Nephron (organoid): Measurements from ENCODE around the gene INHBC.

Experiments used
- H3K27ac Mint-ChIP-seq, 3 experiments: 2 replicates each; pipeline ENCODE4 v1.8.0; 2020; ENCODE audit warnings: mixed read lengths in 3 of 3, mild to moderate bottlenecking in 2 of 3, moderate library complexity in 1 of 3
- H3K27me3 Mint-ChIP-seq: 2 replicates; pipeline ENCODE4 v1.8.0; 2021; ENCODE audit warnings: low read depth, mild to moderate bottlenecking, moderate library complexity, mixed read lengths
- H3K36me3 Mint-ChIP-seq: 2 replicates; pipeline ENCODE4 v1.8.0; 2020; ENCODE audit warnings: low read depth, mixed read lengths
- H3K4me1 Mint-ChIP-seq: 2 replicates; pipeline ENCODE4 v1.8.0; 2020; ENCODE audit warnings: mixed read lengths
- H3K4me3 Mint-ChIP-seq, 3 experiments: 2 replicates each; pipeline ENCODE4 v1.8.0; 2020; ENCODE audit warnings: mild to moderate bottlenecking in 3 of 3, mixed read lengths in 3 of 3, moderate library complexity in 2 of 3
- H3K9me3 Mint-ChIP-seq: 2 replicates; pipeline ENCODE4 v1.8.0; 2020; ENCODE audit warnings: mixed read lengths
- TF ChIP-seq, protein P1 (sequence below), 3 experiments: fragments of 200-600 bp; sonication (generic); IDR thresholded peaks; one replicate each; pipeline ENCODE4 v1.5.0; 2021; ENCODE audit warnings: antibody characterized with exemption in 3 of 3; ENCODE audit not compliant: unreplicated experiment in 3 of 3

Gene INHBC

DNA sequence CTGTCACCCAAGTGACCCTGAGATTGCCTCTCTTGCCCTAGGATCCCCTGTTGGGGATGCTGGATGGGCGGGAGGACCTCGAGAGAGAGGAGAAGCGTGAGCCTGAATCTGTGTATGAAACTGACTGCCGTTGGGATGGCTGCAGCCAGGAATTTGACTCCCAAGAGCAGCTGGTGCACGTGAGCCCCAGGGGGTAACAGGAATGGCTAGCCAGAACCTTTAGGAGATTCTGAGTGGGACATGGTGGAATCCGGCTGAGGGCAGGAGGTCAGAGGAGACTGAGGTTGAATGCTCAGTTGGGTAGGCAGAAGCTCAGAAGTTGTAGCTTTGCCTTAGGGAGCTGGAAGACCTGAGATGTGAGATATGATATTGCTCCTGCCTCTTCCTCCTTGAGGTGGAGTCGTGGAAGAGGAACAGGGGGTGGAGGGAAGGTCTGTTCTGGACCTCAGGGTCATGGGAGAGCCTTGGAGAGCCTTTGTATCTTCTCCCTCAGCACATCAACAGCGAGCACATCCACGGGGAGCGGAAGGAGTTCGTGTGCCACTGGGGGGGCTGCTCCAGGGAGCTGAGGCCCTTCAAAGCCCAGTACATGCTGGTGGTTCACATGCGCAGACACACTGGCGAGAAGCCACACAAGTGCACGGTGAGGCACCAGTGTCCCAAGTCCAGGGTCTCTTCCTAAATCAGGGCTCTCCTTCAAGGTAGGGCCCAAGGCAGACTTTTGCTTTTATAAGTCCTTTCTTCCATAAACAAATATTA, 31.3 kb downstream of the INHBC start:
- Mint-ChIP-seq H3K4me1 (peaks cover 12% of the 10 kb centered on the region), H3K27me3 (peaks cover 43% of the 10 kb centered on the region), H3K9me3 (no peaks in the 10 kb centered on the region), H3K27ac (no peak overlapping the region), H3K36me3 (peaks cover 20% of the 10 kb centered on the region), H3K4me3 (no peak overlapping the region)
- TF ChIP-seq, protein P1, sequence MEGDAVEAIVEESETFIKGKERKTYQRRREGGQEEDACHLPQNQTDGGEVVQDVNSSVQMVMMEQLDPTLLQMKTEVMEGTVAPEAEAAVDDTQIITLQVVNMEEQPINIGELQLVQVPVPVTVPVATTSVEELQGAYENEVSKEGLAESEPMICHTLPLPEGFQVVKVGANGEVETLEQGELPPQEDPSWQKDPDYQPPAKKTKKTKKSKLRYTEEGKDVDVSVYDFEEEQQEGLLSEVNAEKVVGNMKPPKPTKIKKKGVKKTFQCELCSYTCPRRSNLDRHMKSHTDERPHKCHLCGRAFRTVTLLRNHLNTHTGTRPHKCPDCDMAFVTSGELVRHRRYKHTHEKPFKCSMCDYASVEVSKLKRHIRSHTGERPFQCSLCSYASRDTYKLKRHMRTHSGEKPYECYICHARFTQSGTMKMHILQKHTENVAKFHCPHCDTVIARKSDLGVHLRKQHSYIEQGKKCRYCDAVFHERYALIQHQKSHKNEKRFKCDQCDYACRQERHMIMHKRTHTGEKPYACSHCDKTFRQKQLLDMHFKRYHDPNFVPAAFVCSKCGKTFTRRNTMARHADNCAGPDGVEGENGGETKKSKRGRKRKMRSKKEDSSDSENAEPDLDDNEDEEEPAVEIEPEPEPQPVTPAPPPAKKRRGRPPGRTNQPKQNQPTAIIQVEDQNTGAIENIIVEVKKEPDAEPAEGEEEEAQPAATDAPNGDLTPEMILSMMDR (IDR thresholded peaks at IDR 0.05; ENCODE audit: unreplicated experiment in 3 of 3) = no peak

DNA sequence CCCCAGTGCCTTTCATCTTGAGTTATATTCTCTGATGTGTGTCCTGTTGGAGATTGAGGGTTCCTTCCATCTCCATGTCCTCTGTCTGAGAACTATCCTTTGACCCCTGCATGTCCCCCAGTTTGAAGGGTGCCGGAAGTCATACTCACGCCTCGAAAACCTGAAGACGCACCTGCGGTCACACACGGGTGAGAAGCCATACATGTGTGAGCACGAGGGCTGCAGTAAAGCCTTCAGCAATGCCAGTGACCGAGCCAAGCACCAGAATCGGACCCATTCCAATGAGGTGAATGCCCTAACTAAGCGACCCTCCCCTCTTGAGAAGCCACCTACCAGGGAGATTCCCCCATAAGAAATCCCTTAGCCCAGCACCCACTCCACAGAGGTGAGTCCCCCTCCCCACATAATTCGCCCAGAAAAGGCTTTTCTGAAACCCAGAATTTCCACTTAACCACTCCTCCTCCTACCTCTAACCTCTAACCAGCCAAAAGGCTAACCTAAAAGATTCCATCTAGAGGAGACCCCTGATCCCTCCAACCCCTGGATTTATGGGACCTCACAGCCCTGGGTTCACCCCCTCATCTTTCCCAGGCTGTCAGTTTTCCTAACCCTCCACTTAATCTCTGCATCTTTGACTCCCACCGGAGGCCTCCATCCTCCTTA, 32.8 kb downstream of the INHBC start:
- Mint-ChIP-seq H3K4me1 (peaks cover 11% of the 10 kb centered on the region), H3K36me3 (peaks cover 20% of the 10 kb centered on the region), H3K9me3 (no peaks in the 10 kb centered on the region), H3K4me3 (no peak overlapping the region), H3K27me3 (peaks cover 49% of the 10 kb centered on the region), H3K27ac (no peak overlapping the region)
- TF ChIP-seq, protein P1 (IDR thresholded peaks at IDR 0.05; ENCODE audit: unreplicated experiment in 3 of 3) = no peak

DNA sequence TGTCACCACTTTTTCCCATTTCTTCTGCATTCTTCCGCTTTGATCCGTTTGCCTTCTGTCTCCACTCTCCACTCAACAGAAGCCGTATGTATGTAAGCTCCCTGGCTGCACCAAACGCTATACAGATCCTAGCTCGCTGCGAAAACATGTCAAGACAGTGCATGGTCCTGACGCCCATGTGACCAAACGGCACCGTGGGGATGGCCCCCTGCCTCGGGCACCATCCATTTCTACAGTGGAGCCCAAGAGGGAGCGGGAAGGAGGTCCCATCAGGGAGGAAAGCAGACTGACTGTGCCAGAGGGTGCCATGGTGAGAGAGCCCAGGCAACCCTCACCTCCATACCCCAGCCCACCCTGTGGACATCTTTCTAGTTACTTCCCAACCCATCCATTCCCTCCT, 33.3 kb downstream of the INHBC start:
- no peaks in the 10 kb centered on the region for H3K9me3 Mint-ChIP-seq
- H3K27ac Mint-ChIP-seq = no peak overlapping the region
- H3K4me1 Mint-ChIP-seq = peaks cover 6% of the 10 kb centered on the region
- peaks cover 20% of the 10 kb centered on the region for H3K36me3 Mint-ChIP-seq
- peaks cover 49% of the 10 kb centered on the region for H3K27me3 Mint-ChIP-seq
- TF ChIP-seq, protein P1 (IDR thresholded peaks at IDR 0.05; ENCODE audit: unreplicated experiment in 3 of 3) = no peak
- H3K4me3 Mint-ChIP-seq = no peak overlapping the region

DNA sequence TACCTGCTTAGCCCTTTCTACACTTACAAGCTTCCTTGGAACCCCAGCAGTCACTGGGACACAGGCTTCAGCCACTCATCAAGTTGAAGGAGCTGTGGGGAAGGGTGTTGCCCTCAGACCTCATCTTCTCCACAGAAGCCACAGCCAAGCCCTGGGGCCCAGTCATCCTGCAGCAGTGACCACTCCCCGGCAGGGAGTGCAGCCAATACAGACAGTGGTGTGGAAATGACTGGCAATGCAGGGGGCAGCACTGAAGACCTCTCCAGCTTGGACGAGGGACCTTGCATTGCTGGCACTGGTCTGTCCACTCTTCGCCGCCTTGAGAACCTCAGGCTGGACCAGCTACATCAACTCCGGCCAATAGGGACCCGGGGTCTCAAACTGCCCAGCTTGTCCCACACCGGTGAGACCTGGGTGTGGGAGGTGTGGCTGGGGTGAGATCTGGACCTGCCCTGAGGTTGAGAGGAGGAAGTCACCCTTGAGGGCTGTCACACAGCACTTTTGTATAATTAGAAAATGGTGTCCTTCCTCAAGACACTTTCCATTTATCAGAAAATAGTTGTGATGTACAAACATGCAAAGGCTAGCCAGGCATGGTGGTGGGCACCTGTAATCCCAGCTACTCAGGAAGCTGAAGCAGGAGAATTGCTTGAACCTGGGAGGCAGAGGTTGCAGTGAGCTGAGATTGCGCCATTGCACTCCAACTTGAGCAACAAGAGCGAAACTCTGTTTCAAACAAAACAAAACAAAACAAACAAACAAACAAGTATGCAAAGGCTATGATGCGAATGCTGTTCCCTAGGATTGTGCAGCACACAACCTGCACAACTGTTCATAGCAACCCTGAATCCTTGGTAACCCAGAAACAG, 34.9 kb downstream of the INHBC start:
- Mint-ChIP-seq H3K27me3 (peaks cover 58% of the 10 kb centered on the region), H3K27ac (no peak overlapping the region), H3K36me3 (peaks cover 23% of the 10 kb centered on the region), H3K4me3 (no peak overlapping the region), H3K9me3 (no peaks in the 10 kb centered on the region), H3K4me1 (peaks cover 12% of the 10 kb centered on the region)
- TF ChIP-seq, protein P1 (IDR thresholded peaks at IDR 0.05; ENCODE audit: unreplicated experiment in 3 of 3) = no peak

DNA sequence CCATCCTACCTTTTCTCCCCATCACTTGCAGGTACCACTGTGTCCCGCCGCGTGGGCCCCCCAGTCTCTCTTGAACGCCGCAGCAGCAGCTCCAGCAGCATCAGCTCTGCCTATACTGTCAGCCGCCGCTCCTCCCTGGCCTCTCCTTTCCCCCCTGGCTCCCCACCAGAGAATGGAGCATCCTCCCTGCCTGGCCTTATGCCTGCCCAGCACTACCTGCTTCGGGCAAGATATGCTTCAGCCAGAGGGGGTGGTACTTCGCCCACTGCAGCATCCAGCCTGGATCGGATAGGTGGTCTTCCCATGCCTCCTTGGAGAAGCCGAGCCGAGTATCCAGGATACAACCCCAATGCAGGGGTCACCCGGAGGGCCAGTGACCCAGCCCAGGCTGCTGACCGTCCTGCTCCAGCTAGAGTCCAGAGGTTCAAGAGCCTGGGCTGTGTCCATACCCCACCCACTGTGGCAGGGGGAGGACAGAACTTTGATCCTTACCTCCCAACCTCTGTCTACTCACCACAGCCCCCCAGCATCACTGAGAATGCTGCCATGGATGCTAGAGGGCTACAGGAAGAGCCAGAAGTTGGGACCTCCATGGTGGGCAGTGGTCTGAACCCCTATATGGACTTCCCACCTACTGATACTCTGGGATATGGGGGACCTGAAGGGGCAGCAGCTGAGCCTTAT, 35.8 kb downstream of the INHBC start:
- no peak overlapping the region for H3K4me3 Mint-ChIP-seq
- H3K27ac Mint-ChIP-seq = no peak overlapping the region
- peaks cover 9% of the 10 kb centered on the region for H3K4me1 Mint-ChIP-seq
- peaks cover 67% of the 10 kb centered on the region for H3K27me3 Mint-ChIP-seq
- no peaks in the 10 kb centered on the region for H3K9me3 Mint-ChIP-seq
- TF ChIP-seq, protein P1 (IDR thresholded peaks at IDR 0.05; ENCODE audit: unreplicated experiment in 3 of 3) = no peak
- H3K36me3 Mint-ChIP-seq = peaks cover 17% of the 10 kb centered on the region
